ENCODE data around the gene BEGAIN.

DNA sequence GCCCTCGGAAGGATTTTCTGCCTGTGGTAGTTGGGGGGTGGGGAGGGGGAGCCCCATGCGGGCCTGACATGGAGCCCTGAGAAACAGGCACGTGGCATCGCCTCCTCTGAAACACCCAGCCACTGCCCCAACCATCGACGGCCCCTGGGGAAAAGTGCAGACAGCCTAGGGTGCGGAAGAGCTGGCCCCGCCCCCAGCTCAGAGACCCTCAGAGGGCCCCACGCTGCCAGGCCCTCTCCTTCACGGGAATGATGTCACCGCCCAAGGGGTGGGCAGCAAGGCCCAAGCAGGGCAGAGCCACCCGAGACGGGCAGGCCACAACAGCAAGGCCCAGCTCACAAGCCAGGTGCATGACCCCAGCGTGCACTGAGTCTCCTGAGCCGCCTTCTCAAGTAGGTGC lies 26.2 kb downstream of the BEGAIN start:
- TF ChIP-seq POLR2AphosphoS5 (IDR thresholded peaks at IDR 0.05; ENCODE audit: insufficient read depth, low read depth, low read length): no peak
- TF ChIP-seq, protein P1, sequence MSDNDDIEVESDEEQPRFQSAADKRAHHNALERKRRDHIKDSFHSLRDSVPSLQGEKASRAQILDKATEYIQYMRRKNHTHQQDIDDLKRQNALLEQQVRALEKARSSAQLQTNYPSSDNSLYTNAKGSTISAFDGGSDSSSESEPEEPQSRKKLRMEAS (IDR thresholded peaks at IDR 0.05; ENCODE audit: insufficient read depth, insufficient read length): no peak
- TF ChIP-seq, protein P2, sequence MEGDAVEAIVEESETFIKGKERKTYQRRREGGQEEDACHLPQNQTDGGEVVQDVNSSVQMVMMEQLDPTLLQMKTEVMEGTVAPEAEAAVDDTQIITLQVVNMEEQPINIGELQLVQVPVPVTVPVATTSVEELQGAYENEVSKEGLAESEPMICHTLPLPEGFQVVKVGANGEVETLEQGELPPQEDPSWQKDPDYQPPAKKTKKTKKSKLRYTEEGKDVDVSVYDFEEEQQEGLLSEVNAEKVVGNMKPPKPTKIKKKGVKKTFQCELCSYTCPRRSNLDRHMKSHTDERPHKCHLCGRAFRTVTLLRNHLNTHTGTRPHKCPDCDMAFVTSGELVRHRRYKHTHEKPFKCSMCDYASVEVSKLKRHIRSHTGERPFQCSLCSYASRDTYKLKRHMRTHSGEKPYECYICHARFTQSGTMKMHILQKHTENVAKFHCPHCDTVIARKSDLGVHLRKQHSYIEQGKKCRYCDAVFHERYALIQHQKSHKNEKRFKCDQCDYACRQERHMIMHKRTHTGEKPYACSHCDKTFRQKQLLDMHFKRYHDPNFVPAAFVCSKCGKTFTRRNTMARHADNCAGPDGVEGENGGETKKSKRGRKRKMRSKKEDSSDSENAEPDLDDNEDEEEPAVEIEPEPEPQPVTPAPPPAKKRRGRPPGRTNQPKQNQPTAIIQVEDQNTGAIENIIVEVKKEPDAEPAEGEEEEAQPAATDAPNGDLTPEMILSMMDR (IDR thresholded peaks at IDR 0.05; ENCODE audit: extremely low read depth in 1 of 2, insufficient read depth in 1 of 2, low read depth in 1 of 2, low read length in 2 of 2): no peak
- no peak for TF ChIP-seq POLR2A (IDR thresholded peaks at IDR 0.05; ENCODE audit: low read depth, low read length)
- no peak for TF ChIP-seq EZH2 (IDR thresholded peaks at IDR 0.05; ENCODE audit: borderline replicate concordance, low read depth, low read length, severe bottlenecking)
- TF ChIP-seq FOS (IDR thresholded peaks at IDR 0.05; ENCODE audit: borderline replicate concordance, insufficient read depth, low read length): no peak
